Measurements from ENCODE around the gene IRGC.

The IRGC gene

DNA sequence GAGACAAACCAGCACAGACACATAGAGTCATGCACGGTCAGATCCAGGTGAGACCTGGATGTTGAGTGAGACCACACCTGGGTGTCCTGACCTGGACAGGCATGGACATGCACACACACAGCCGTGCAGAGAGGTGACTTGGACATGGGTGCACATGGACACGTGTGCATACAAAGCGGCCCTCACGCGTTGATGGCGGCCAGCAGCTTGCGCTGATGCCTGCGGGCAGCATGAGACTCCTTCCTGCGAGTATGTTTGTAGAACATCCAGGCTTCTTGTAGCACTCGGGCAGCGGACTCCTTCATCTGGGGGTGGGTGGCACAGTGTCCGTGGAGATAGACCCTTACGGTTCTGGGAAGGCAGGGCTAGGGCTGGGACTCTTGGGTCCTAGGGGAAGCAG, 53.4 kb downstream of the IRGC start:
- TF ChIP-seq, protein P1, sequence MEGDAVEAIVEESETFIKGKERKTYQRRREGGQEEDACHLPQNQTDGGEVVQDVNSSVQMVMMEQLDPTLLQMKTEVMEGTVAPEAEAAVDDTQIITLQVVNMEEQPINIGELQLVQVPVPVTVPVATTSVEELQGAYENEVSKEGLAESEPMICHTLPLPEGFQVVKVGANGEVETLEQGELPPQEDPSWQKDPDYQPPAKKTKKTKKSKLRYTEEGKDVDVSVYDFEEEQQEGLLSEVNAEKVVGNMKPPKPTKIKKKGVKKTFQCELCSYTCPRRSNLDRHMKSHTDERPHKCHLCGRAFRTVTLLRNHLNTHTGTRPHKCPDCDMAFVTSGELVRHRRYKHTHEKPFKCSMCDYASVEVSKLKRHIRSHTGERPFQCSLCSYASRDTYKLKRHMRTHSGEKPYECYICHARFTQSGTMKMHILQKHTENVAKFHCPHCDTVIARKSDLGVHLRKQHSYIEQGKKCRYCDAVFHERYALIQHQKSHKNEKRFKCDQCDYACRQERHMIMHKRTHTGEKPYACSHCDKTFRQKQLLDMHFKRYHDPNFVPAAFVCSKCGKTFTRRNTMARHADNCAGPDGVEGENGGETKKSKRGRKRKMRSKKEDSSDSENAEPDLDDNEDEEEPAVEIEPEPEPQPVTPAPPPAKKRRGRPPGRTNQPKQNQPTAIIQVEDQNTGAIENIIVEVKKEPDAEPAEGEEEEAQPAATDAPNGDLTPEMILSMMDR (IDR thresholded peaks at IDR 0.05) = no peak

Measured in LNCAP (cell line).